Peyer's patch (tissue), 4 donors: ENCODE data around the gene CAPN7. TPM values are rescaled to one million over a fixed set of nuclear protein-coding genes. Genes with fewer than 3 reads are reported as not detected.

ENCODE experiments used
- DNase-seq, 3 donors: peaks; one replicate each; pipeline ENCODE4 v3.0.0-alpha.2; 2017 to 2019
- H3K27ac ChIP-seq, 4 donors: fragments of 200-600 bp; sonication (generic); one replicate each; pipeline ENCODE4 v1.5.1; 2016 to 2019
- H3K27me3 ChIP-seq, 2 donors: fragments of 200-600 bp; sonication (generic); one replicate each; pipeline ENCODE4 v1.5.1; 2019
- H3K36me3 ChIP-seq, 3 donors: fragments of 200-600 bp; sonication (generic); one replicate each; pipeline ENCODE4 v1.5.1; 2016 to 2019
- H3K4me1 ChIP-seq, 4 donors: fragments of 200-600 bp; sonication (generic); one replicate each; pipeline ENCODE4 v1.5.1; 2016 to 2019
- H3K4me3 ChIP-seq, 4 donors: fragments of 200-600 bp; sonication (generic); 1 replicate in 3 of 4; 2 replicates in 1 of 4; pipeline ENCODE4 v1.5.1; 2016 to 2019; ENCODE audit warnings: mild to moderate bottlenecking in 1 of 4
- H3K9me3 ChIP-seq, 4 donors: fragments of 200-600 bp; sonication (generic); one replicate each; pipeline ENCODE4 v1.5.1; 2016 to 2019; ENCODE audit warnings: mild to moderate bottlenecking in 1 of 4
- POLR2A ChIP-seq, 2 donors: fragments of 450-650 bp; IDR thresholded peaks; one replicate each; pipeline ENCODE4 v1.5.1; 2017; ENCODE audit warnings: antibody characterized with exemption in 2 of 2, mild to moderate bottlenecking in 2 of 2, moderate library complexity in 2 of 2
- total RNA-seq, 4 donors: library from RNA; depleted of rRNA; stranded (reverse); fragments of >200 nt; gene quantifications; one replicate each; pipeline ENCODE4 v1.1.0, GENCODE V29; 2016
- TF ChIP-seq, protein P1 (sequence below), 6 experiments: fragments of 450-650 bp in 4 of 6; fragments of 200-600 bp in 2 of 6; sonication (generic) in 1 of 6; IDR thresholded peaks; one replicate each; pipeline ENCODE4 v1.5.1; 2017 to 2019; ENCODE audit warnings: antibody characterized with exemption in 6 of 6, mild to moderate bottlenecking in 3 of 6, moderate library complexity in 1 of 6

CAPN7 gene
- total RNA-seq, 4 donors from 2014 or later = 50.3 to 115 (median 69.3) TPM

- Histone ChIP-seq H3K4me1 (peaks cover 0 to 42% (median 33%) of the 10 kb centered on the region in 4 donors), H3K9me3 (no peaks in the 10 kb centered on the region), H3K27ac (no peak overlapping the region), H3K36me3 (no peaks in the 10 kb centered on the region), H3K4me3 (no peak overlapping the region), H3K27me3 (no peaks in the 10 kb centered on the region)
- no peak for DNase-seq
- TF ChIP-seq POLR2A (IDR thresholded peaks at IDR 0.05) = no peak
- TF ChIP-seq, protein P1, sequence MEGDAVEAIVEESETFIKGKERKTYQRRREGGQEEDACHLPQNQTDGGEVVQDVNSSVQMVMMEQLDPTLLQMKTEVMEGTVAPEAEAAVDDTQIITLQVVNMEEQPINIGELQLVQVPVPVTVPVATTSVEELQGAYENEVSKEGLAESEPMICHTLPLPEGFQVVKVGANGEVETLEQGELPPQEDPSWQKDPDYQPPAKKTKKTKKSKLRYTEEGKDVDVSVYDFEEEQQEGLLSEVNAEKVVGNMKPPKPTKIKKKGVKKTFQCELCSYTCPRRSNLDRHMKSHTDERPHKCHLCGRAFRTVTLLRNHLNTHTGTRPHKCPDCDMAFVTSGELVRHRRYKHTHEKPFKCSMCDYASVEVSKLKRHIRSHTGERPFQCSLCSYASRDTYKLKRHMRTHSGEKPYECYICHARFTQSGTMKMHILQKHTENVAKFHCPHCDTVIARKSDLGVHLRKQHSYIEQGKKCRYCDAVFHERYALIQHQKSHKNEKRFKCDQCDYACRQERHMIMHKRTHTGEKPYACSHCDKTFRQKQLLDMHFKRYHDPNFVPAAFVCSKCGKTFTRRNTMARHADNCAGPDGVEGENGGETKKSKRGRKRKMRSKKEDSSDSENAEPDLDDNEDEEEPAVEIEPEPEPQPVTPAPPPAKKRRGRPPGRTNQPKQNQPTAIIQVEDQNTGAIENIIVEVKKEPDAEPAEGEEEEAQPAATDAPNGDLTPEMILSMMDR (IDR thresholded peaks at IDR 0.05) = no peak
These were observed 61.5 kb downstream of the CAPN7 start for GRCh38 chr3:15267502-15267901.

- no peak overlapping the region for H3K4me3 ChIP-seq
- no peak overlapping the region for H3K27ac ChIP-seq
- peaks cover 0 to 41% (median 35%) of the 10 kb centered on the region in 4 donors for H3K4me1 ChIP-seq
- H3K36me3 ChIP-seq = no peaks in the 10 kb centered on the region
- H3K9me3 ChIP-seq = no peaks in the 10 kb centered on the region
- DNase-seq = peak; percentile 85 to 95 (median 87)
- TF ChIP-seq POLR2A (IDR thresholded peaks at IDR 0.05) = no peak
- TF ChIP-seq, protein P1 (IDR thresholded peaks at IDR 0.05) = peak; percentile 85 to 96 (median 94)
- H3K27me3 ChIP-seq = no peaks in the 10 kb centered on the region
These were observed 62.1 kb downstream of the CAPN7 start for GRCh38 chr3:15268033-15268631.

DNA sequence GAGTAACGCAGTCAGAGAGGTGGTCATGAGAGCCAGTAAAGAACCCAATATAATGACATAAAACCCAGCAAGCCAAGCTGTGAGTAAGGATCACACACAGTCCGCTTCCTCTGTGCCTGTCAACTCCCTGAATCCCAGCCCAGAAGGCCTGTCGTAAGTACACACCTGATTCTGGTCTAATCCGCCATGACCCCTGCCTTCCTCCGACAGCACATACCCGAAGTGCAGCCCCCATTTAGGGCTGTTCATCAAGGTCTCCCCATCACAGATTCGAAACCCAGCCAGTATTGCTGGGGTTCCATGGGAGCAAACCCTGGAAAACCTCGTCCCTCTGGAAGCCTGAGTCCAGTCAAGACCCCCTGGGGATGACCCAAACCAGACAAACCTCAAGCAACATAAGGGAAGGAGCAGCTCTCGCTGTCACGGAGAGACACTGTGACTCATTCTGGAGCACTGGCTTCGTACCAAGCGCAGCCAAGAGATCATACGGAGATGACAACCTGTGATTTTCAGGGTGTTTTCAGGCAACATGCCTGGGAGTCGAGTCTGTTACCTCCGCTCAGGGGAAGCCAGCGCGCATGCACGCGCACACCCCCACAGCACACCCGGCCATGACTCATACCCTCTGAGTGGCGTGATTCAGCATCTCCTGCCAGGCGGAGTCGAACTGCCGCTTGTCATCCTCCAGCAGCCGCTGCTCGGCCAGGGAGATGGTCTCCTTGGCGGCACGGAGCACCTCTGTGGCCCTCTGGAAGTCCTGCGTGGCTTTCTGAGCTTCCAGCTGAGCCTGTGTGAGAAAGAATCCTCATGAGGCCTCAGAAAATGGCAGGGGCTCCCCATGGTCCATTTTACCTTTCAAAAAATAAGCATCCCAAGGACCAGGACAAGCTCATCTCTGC, 63.3 kb downstream of the CAPN7 start:
- no peaks in the 10 kb centered on the region for H3K9me3 ChIP-seq
- TF ChIP-seq POLR2A (IDR thresholded peaks at IDR 0.05) = no peak
- TF ChIP-seq, protein P1 (IDR thresholded peaks at IDR 0.05) = no peak
- peak in 2 of 3 donors; percentile 76 to 90 for DNase-seq
- no peaks in the 10 kb centered on the region for H3K36me3 ChIP-seq
- H3K4me1 ChIP-seq = peaks cover 0 to 38% (median 30%) of the 10 kb centered on the region in 4 donors
- no peaks in the 10 kb centered on the region for H3K27me3 ChIP-seq
- no peak overlapping the region for H3K4me3 ChIP-seq
- peak overlapping the region; percentile 20 to 57 (median 36) for H3K27ac ChIP-seq

GRCh38 chr3:15271030-15271429, 65.0 kb downstream of the CAPN7 start:
- no peaks in the 10 kb centered on the region for H3K27me3 ChIP-seq
- peak in 1 of 3 donors; percentile 34 for DNase-seq
- H3K4me1 ChIP-seq = peaks cover 0 to 38% (median 30%) of the 10 kb centered on the region in 4 donors
- no peaks in the 10 kb centered on the region for H3K9me3 ChIP-seq
- H3K36me3 ChIP-seq = no peaks in the 10 kb centered on the region
- TF ChIP-seq POLR2A (IDR thresholded peaks at IDR 0.05) = no peak
- TF ChIP-seq, protein P1 (IDR thresholded peaks at IDR 0.05) = no peak
- H3K27ac ChIP-seq = peak overlapping the region in 1 of 4 donors; percentile 65
- H3K4me3 ChIP-seq = no peak overlapping the region

DNA sequence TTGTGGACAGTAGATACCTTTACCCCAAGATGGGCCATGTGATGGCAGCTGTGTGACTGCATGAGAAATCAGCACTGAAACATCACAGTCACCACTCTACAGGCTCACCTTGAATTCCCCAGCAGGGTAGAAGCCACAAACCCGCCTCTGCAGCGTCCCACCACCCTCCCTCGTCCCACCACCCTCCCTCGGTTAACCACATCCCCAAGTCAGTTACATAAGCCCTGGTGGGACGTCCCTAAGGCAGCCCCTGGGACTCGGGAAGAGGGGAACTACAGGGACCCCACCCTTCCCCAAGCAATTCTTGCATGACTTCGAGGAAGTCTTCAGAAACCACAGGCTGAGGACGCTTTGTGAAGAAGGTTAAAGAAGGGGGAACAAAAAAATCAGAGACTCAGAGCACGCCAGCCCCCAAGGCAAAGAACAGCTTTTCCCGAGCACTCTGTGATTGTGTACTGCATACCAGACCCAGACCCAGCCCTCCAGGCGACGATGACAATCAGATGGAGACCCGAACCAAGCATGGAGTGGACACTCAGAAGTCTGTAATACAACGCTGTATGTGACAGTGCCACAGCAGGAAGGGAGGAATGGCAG, 65.8 kb downstream of the CAPN7 start:
- Histone ChIP-seq H3K4me3 (no peak overlapping the region), H3K27me3 (no peaks in the 10 kb centered on the region), H3K27ac (peak overlapping the region in 2 of 4 donors; percentile 35 to 65), H3K36me3 (no peaks in the 10 kb centered on the region), H3K4me1 (peaks cover 0 to 38% (median 30%) of the 10 kb centered on the region in 4 donors), H3K9me3 (no peaks in the 10 kb centered on the region)
- peak in 2 of 3 donors; percentile 91 to 92 for DNase-seq
- no peak for TF ChIP-seq POLR2A (IDR thresholded peaks at IDR 0.05)
- TF ChIP-seq, protein P1 (IDR thresholded peaks at IDR 0.05) = peak in 1 of 6 experiments; percentile 7
